HepG2 (cell line): Measurements from ENCODE around the gene TAF1B. TPM values are rescaled to one million over a fixed set of nuclear protein-coding genes. Genes with fewer than 3 reads are reported as not detected.

Experiments used
- ATAC-seq: fragments of 200-7000 bp; cut with Tn5 transposase; 3 replicates; pipeline ENCODE4 v1.9.1; 2020; ENCODE audit warnings: mild to moderate bottlenecking, moderate library complexity
- BruUV-seq: library from RNA; stranded (reverse); fragments of 400-500 nt; replicated peaks from 2 replicates; lab custom pipeline; 2021; lab: Mats Ljungman, UMichigan
- CTCF ChIA-PET: fragments of 300-600 bp; formaldehyde crosslinking; extraction: SDS; loops from one replicate; lab custom pipeline; 2021; ENCODE audit warnings: low total read pairs, inconsistent platforms, low intra/inter-chr PET ratio; lab: Yijun Ruan, JAX
- POLR2A ChIA-PET: fragments of 350-600 bp; sonication (Branson Sonifier 250); formaldehyde crosslinking; loops from one replicate; lab custom pipeline; 2020; ENCODE audit warnings: antibody characterized with exemption, inconsistent platforms; lab: Yijun Ruan, JAX
- DNase-seq: peaks from one replicate; pipeline ENCODE4 v3.0.0-alpha.2; 2015; ENCODE audit warnings: low spot score
- FAIRE-seq: peaks from 3 replicates; lab custom pipeline; 2011; peaks lifted over from hg19 to GRCh38; lab: Jason Lieb, UNC
- H2AFZ ChIP-seq: one replicate; pipeline ENCODE4 v1.6.1; 2011; ENCODE audit warnings: low read length, inconsistent platforms
- H3K27ac ChIP-seq: fragments of 300-600 bp; 3 replicates; pipeline ENCODE4 v1.8.0; 2011; ENCODE audit warnings: mixed run types, mild to moderate bottlenecking, mixed read lengths, low read length, inconsistent platforms; ENCODE audit not compliant: insufficient read depth; ENCODE audit errors: extremely low read length
- H3K27me3 ChIP-seq, 2 experiments: fragments of 200-600 bp in 1 of 2; 2 replicates in 1 of 2; 3 replicates in 1 of 2; pipeline versions ENCODE4 v1.6.0 to v1.8.0; 2011; ENCODE audit warnings: low read length in 2 of 2, mild to moderate bottlenecking in 2 of 2, moderate library complexity in 2 of 2, inconsistent platforms in 1 of 2; ENCODE audit not compliant: insufficient read depth in 2 of 2, control insufficient read depth in 1 of 2
- H3K36me3 ChIP-seq, 2 experiments: fragments of 200-600 bp in 1 of 2; replicated peaks in 1 of 2; 2 replicates in 1 of 2; 3 replicates in 1 of 2; pipeline versions ENCODE4 v1.5.1 to v1.8.0; 2011; ENCODE audit warnings: low read length in 2 of 2, inconsistent platforms in 1 of 2; ENCODE audit not compliant: insufficient read depth in 2 of 2, control insufficient read depth in 1 of 2
- H3K4me1 ChIP-seq: 2 replicates; pipeline ENCODE4 v1.5.1; 2012; ENCODE audit warnings: low read length, inconsistent platforms; ENCODE audit not compliant: insufficient read depth
- H3K4me2 ChIP-seq: 2 replicates; pipeline ENCODE4 v1.6.0; 2011; ENCODE audit warnings: low read depth, low read length, inconsistent platforms
- H3K4me3 ChIP-seq, 3 experiments: fragments of 200-600 bp in 1 of 3; sonication (generic), shearing (Covaris generic) in 1 of 3; replicated peaks in 1 of 3; 2 replicates each; pipeline ENCODE4 v1.5.1; 2011 to 2016; ENCODE audit warnings: low read length in 3 of 3, inconsistent platforms in 2 of 3, low read depth in 2 of 3, mild to moderate bottlenecking in 2 of 3, control low read depth in 1 of 3, mixed read lengths in 1 of 3; ENCODE audit not compliant: insufficient read depth in 1 of 3
- H3K79me2 ChIP-seq: one replicate; pipeline ENCODE4 v1.6.1; 2011; ENCODE audit warnings: low read length, inconsistent platforms; ENCODE audit not compliant: insufficient read depth
- H3K9ac ChIP-seq: 2 replicates; pipeline ENCODE4 v1.6.0; 2011; ENCODE audit warnings: mild to moderate bottlenecking, low read depth, low read length, inconsistent platforms; ENCODE audit not compliant: insufficient read depth
- H3K9me3 ChIP-seq: 2 replicates; pipeline ENCODE4 v1.5.1; 2012; ENCODE audit warnings: mild to moderate bottlenecking, low read length
- H4K20me1 ChIP-seq: 2 replicates; pipeline ENCODE4 v1.6.0; 2011; ENCODE audit warnings: inconsistent platforms, mild to moderate bottlenecking, low read length, moderate library complexity; ENCODE audit not compliant: insufficient read depth
- BRF2 ChIP-seq: sonication (generic); formaldehyde crosslinking; IDR thresholded peaks from 2 replicates; pipeline ENCODE4 v1.8.1; 2022; ENCODE audit warnings: mild to moderate bottlenecking, missing genetic modification reagents
- ETV5 ChIP-seq: IDR thresholded peaks from 2 replicates; pipeline ENCODE4 v1.6.1; 2018; ENCODE audit warnings: missing biosample characterization, missing genetic modification reagents, inconsistent platforms, borderline replicate concordance
- FOSL2 ChIP-seq: sonication (generic); formaldehyde crosslinking; IDR thresholded peaks from 2 replicates; pipeline ENCODE4 v1.4.0; 2020; ENCODE audit warnings: missing genetic modification reagents
- KDM3A ChIP-seq: IDR thresholded peaks from 2 replicates; pipeline ENCODE4 v1.6.1; 2018; ENCODE audit warnings: low read depth, missing compliant biosample characterization
- NFIC ChIP-seq: IDR thresholded peaks from 2 replicates; pipeline ENCODE4 v1.6.1; 2012; ENCODE audit warnings: mild to moderate bottlenecking, low read length, inconsistent platforms
- NFKBIZ ChIP-seq: IDR thresholded peaks from 2 replicates; pipeline ENCODE4 v1.6.1; 2018; ENCODE audit warnings: missing genetic modification reagents, missing compliant biosample characterization
- SALL1 ChIP-seq: sonication (generic); formaldehyde crosslinking; IDR thresholded peaks from 2 replicates; pipeline ENCODE4 v1.8.0; 2022; ENCODE audit warnings: mild to moderate bottlenecking, missing genetic modification reagents
- SATB2 ChIP-seq: sonication (generic); formaldehyde crosslinking; IDR thresholded peaks from 2 replicates; pipeline ENCODE4 v1.5.0; 2020; ENCODE audit warnings: missing genetic modification reagents
- TAF15 ChIP-seq: fragments of 200-400 bp; formaldehyde crosslinking; IDR thresholded peaks from one replicate; pipeline ENCODE4 v1.6.1; 2018; ENCODE audit warnings: mild to moderate bottlenecking, low read depth, low read length; ENCODE audit not compliant: poor library complexity, severe bottlenecking
- ZC3H13 ChIP-seq: sonication (generic); formaldehyde crosslinking; IDR thresholded peaks from 2 replicates; pipeline ENCODE4 v1.8.1; 2023; ENCODE audit warnings: mild to moderate bottlenecking, missing genetic modification reagents, moderate library complexity
- ZNF160 ChIP-seq: sonication (generic); formaldehyde crosslinking; IDR thresholded peaks from 2 replicates; pipeline ENCODE4 v1.8.0; 2022; ENCODE audit warnings: mild to moderate bottlenecking, inconsistent platforms, missing genetic modification reagents
- ZNF235 ChIP-seq: sonication (generic); formaldehyde crosslinking; IDR thresholded peaks from 2 replicates; pipeline ENCODE4 v1.8.1; 2023; ENCODE audit warnings: mild to moderate bottlenecking, missing genetic modification reagents, borderline replicate concordance
- ZNF30 ChIP-seq: sonication (generic); formaldehyde crosslinking; IDR thresholded peaks from 2 replicates; pipeline ENCODE4 v1.5.0; 2020; ENCODE audit warnings: mild to moderate bottlenecking, missing genetic modification reagents
- ZNF451 ChIP-seq: sonication (generic); formaldehyde crosslinking; IDR thresholded peaks from 2 replicates; pipeline ENCODE4 v1.5.0; 2020; ENCODE audit warnings: mild to moderate bottlenecking, missing genetic modification reagents
- ZNF562 ChIP-seq: sonication (generic); formaldehyde crosslinking; IDR thresholded peaks from 2 replicates; pipeline ENCODE4 v1.8.0; 2022; ENCODE audit warnings: missing genetic modification reagents, borderline replicate concordance
- ZNF691 ChIP-seq: sonication (generic); formaldehyde crosslinking; IDR thresholded peaks from 2 replicates; pipeline ENCODE4 v1.4.0; 2020; ENCODE audit warnings: missing genetic modification reagents, low read depth, mild to moderate bottlenecking, borderline replicate concordance
- ZNF780A ChIP-seq: sonication (generic); formaldehyde crosslinking; IDR thresholded peaks from 2 replicates; pipeline ENCODE4 v1.8.0; 2022; ENCODE audit warnings: mild to moderate bottlenecking, missing genetic modification reagents, moderate library complexity
- WGBS: methylation state at CpG from one replicate; pipeline ENCODE4 v1.1.6; 2017; ENCODE audit warnings: low lambda C conversion rate; 5-methylcytosine and 5-hydroxymethylcytosine counted together
- in situ Hi-C: cut with HindIII; loops from 2 replicates; pipeline ENCODE4 v1.10.0; 2017; ENCODE audit warnings: low pct_unique_long_range_greater_than_20kb; ENCODE audit not compliant: extremely low pct_ligation_motif_present
- intact Hi-C: fragments of 100-400 bp; cut with micrococcal nuclease; formaldehyde crosslinking; loops from one replicate; pipeline ENCODE4 v1.10.0; 2022; ENCODE audit not compliant: unreplicated experiment
- polyA plus RNA-seq, 8 experiments: library from polyadenylated mRNA; depleted of rRNA in 3 of 8; stranded (reverse) in 7 of 8; unstranded in 1 of 8; fragments of >200 nt; fragmentation: Illumina TruSeq in 4 of 8; extraction: Trizol in 4 of 8; gene quantifications; 2 replicates each; pipeline versions ENCODE4 v1.2.1 to v1.2.3, GENCODE V29; 2011 to 2016; ENCODE audit warnings: low read depth in 4 of 8, missing spikeins in 1 of 8, mixed read lengths in 1 of 8; ENCODE audit not compliant: insufficient read depth in 1 of 8
- total RNA-seq, 5 experiments: library from RNA; depleted of rRNA; stranded (reverse); fragments of >200 nt; fragmentation: Illumina TruSeq; extraction: Trizol; gene quantifications; 2 replicates each; pipeline ENCODE4 v1.2.3, GENCODE V29; 2016; ENCODE audit warnings: low read depth in 1 of 5
- TF ChIP-seq, protein P1 (sequence below): sonication (generic); formaldehyde crosslinking; IDR thresholded peaks from 2 replicates; pipeline ENCODE4 v1.4.0; 2020; ENCODE audit warnings: missing genetic modification reagents

Gene TAF1B
- total and polyA plus RNA-seq, 2 of the 13 experiments (the other 11 are each of a cell fraction or from before 2014, with no cell fraction given), result 13.3 to 27.7 TPM

GRCh38 chr2:9889812-9890261 is 46.6 kb downstream of the TAF1B start (continued):
- TF ChIP-seq ZNF562 (CRISPR knock-in tag) (no peak), ZC3H13 (CRISPR knock-in tag) (no peak), ZNF691 (CRISPR knock-in tag) (no peak), TAF15 (no peak), ZNF451 (CRISPR knock-in tag) (no peak), SATB2 (CRISPR knock-in tag) (no peak), NFKBIZ (CRISPR knock-in tag) (no peak), FOSL2 (no peak)

DNA sequence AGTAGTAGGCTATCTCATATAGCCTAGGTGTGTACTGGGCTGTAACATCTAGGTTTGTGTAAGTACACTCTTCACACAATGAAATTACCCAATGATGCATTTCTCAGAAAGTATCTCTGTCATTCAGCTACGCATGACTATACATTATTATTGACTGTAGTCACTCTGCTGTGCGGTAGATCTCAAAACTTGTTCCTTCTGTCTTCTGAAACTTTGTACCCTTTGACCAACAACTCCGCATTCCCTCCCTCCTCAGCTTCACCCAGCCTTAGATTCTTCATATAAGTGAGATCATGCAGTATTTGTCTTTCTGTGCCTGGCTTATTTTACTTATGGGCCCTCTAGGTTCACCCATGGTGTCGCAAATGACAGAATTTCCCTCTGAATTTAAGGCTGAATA is 49.0 kb downstream of the TAF1B start:
- Histone ChIP-seq H3K27ac (no peak overlapping the region), H3K4me3 (no peak overlapping the region), H3K4me2 (no peak overlapping the region), H4K20me1 (no peaks in the 10 kb centered on the region), H3K4me1 (peaks cover 51% of the 10 kb centered on the region), H2AFZ (no peak overlapping the region), H3K27me3 (no peaks in the 10 kb centered on the region), H3K79me2 (no peaks in the 10 kb centered on the region), H3K36me3 (no peaks in the 10 kb centered on the region; a peak in 2 of 5 replicates), H3K9ac (no peak overlapping the region), H3K9me3 (no peaks in the 10 kb centered on the region)
- FAIRE-seq, result no peak
- POLR2A ChIA-PET, result interaction anchor here (1.5 kb wide), 1 partner anchor 49 kb away, joined by 6 read pairs; the partner anchor contains the start of gene TAF1B
- WGBS, result 97% methylated on average over 4 of the region's 4 CpGs
- in situ Hi-C loops, result no loop called here
- no peak for ATAC-seq
- no TSS peak for BruUV-seq
- CTCF ChIA-PET, result no interaction called here
- intact Hi-C loops, result no loop called here
- no peak for DNase-seq
- TF ChIP-seq NFIC, result no peak
- no peak for TF ChIP-seq KDM3A
- no peak for TF ChIP-seq ETV5
- TF ChIP-seq ZNF235 (CRISPR knock-in tag), result no peak
- TF ChIP-seq, protein P1, sequence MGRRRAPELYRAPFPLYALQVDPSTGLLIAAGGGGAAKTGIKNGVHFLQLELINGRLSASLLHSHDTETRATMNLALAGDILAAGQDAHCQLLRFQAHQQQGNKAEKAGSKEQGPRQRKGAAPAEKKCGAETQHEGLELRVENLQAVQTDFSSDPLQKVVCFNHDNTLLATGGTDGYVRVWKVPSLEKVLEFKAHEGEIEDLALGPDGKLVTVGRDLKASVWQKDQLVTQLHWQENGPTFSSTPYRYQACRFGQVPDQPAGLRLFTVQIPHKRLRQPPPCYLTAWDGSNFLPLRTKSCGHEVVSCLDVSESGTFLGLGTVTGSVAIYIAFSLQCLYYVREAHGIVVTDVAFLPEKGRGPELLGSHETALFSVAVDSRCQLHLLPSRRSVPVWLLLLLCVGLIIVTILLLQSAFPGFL, result no peak
- no peak for TF ChIP-seq ZNF160
- no peak for TF ChIP-seq BRF2 (CRISPR knock-in tag)
- no peak for TF ChIP-seq ZNF30 (CRISPR knock-in tag)
- TF ChIP-seq SALL1 (CRISPR knock-in tag), result no peak
- TF ChIP-seq ZNF780A (CRISPR knock-in tag), result no peak
